ENCODE data around the gene DLG2.

The DLG2 gene

GRCh38 chr11:85310479-85310878 is 316.7 kb downstream of the DLG2 start:
- TF ChIP-seq TAF1 (IDR thresholded peaks at IDR 0.05; ENCODE audit: borderline replicate concordance, insufficient read depth, low read length), result no peak
- no peak for TF ChIP-seq FOXP2 (optimal IDR thresholded peaks at IDR 0.05; ENCODE audit: borderline replicate concordance, extremely low read depth, extremely low read length, insufficient read depth)

- TF ChIP-seq SIN3A (IDR thresholded peaks at IDR 0.05; ENCODE audit: borderline replicate concordance, insufficient read depth, low read length) (no peak), TAF1 (IDR thresholded peaks at IDR 0.05; ENCODE audit: borderline replicate concordance, insufficient read depth, low read length) (no peak), FOXP2 (optimal IDR thresholded peaks at IDR 0.05; ENCODE audit: borderline replicate concordance, extremely low read depth, extremely low read length, insufficient read depth) (no peak), REST (IDR thresholded peaks at IDR 0.05; ENCODE audit: insufficient read depth in 1 of 2, low read depth in 2 of 2, low read length in 2 of 2) (no peak), POLR2AphosphoS5 (IDR thresholded peaks at IDR 0.05; ENCODE audit: low read depth, low read length) (no peak)
These were observed 319.8 kb downstream of the DLG2 start for GRCh38 chr11:85307366-85307765.

- TF ChIP-seq REST (IDR thresholded peaks at IDR 0.05; ENCODE audit: insufficient read depth in 1 of 2, low read depth in 2 of 2, low read length in 2 of 2) (no peak), POLR2AphosphoS5 (IDR thresholded peaks at IDR 0.05; ENCODE audit: low read depth, low read length) (no peak), TAF1 (IDR thresholded peaks at IDR 0.05; ENCODE audit: borderline replicate concordance, insufficient read depth, low read length) (no peak), SIN3A (IDR thresholded peaks at IDR 0.05; ENCODE audit: borderline replicate concordance, insufficient read depth, low read length) (no peak), FOXP2 (optimal IDR thresholded peaks at IDR 0.05; ENCODE audit: borderline replicate concordance, extremely low read depth, extremely low read length, insufficient read depth) (no peak)
These were observed 325.1 kb downstream of the DLG2 start for GRCh38 chr11:85301895-85302678.

- no peak for TF ChIP-seq SIN3A (IDR thresholded peaks at IDR 0.05; ENCODE audit: borderline replicate concordance, insufficient read depth, low read length)
- no peak for TF ChIP-seq FOXP2 (optimal IDR thresholded peaks at IDR 0.05; ENCODE audit: borderline replicate concordance, extremely low read depth, extremely low read length, insufficient read depth)
- TF ChIP-seq TAF1 (IDR thresholded peaks at IDR 0.05; ENCODE audit: borderline replicate concordance, insufficient read depth, low read length), result no peak
- no peak for TF ChIP-seq POLR2AphosphoS5 (IDR thresholded peaks at IDR 0.05; ENCODE audit: low read depth, low read length)
- no peak for TF ChIP-seq REST (IDR thresholded peaks at IDR 0.05; ENCODE audit: insufficient read depth in 1 of 2, low read depth in 2 of 2, low read length in 2 of 2)
These were observed 327.7 kb downstream of the DLG2 start for GRCh38 chr11:85299258-85299942.

GRCh38 chr11:85295694-85296271 is 331.4 kb downstream of the DLG2 start:
- TF ChIP-seq FOXP2 (optimal IDR thresholded peaks at IDR 0.05; ENCODE audit: borderline replicate concordance, extremely low read depth, extremely low read length, insufficient read depth) (no peak), REST (IDR thresholded peaks at IDR 0.05; ENCODE audit: insufficient read depth in 1 of 2, low read depth in 2 of 2, low read length in 2 of 2) (no peak), SIN3A (IDR thresholded peaks at IDR 0.05; ENCODE audit: borderline replicate concordance, insufficient read depth, low read length) (no peak), TAF1 (IDR thresholded peaks at IDR 0.05; ENCODE audit: borderline replicate concordance, insufficient read depth, low read length) (no peak), POLR2AphosphoS5 (IDR thresholded peaks at IDR 0.05; ENCODE audit: low read depth, low read length) (no peak)
